Sigmoid colon (tissue), 7 donors: ENCODE results near the gene ALDOB. TPM values are rescaled to one million over a fixed set of nuclear protein-coding genes. Genes with fewer than 3 reads are reported as not detected.

ENCODE experiments used
- DNase-seq: peaks from one replicate; pipeline ENCODE4 v3.0.0-alpha.2; 2019
- H3K27ac ChIP-seq, 4 donors: fragments of 200-600 bp; sonication (generic); one replicate each; pipeline ENCODE4 v1.5.1; 2016 to 2019; ENCODE audit warnings: mild to moderate bottlenecking in 1 of 4
- H3K27me3 ChIP-seq, 3 donors: fragments of 200-600 bp; sonication (generic); one replicate each; pipeline ENCODE4 v1.5.1; 2019; ENCODE audit warnings: mild to moderate bottlenecking in 1 of 3
- H3K36me3 ChIP-seq, 4 donors: fragments of 200-600 bp; sonication (generic); one replicate each; pipeline ENCODE4 v1.5.1; 2016 to 2019
- H3K4me1 ChIP-seq, 4 donors: fragments of 200-600 bp; sonication (generic); one replicate each; pipeline ENCODE4 v1.5.1; 2017 to 2019
- H3K4me3 ChIP-seq, 4 donors: fragments of 200-600 bp; sonication (generic); one replicate each; pipeline ENCODE4 v1.5.1; 2017 to 2019; ENCODE audit warnings: mild to moderate bottlenecking in 2 of 4, moderate library complexity in 1 of 4
- H3K9me3 ChIP-seq, 4 donors: fragments of 200-600 bp in 3 of 4; sonication (generic) in 3 of 4; one replicate each; pipeline versions ENCODE4 v1.5.1 to v1.6.1; 2013 to 2019
- CTCF ChIP-seq, 4 experiments: fragments of 450-650 bp in 3 of 4; fragments of 200-600 bp in 1 of 4; IDR thresholded peaks; one replicate each; pipeline ENCODE4 v1.5.1; 2016 to 2019; ENCODE audit warnings: antibody characterized with exemption in 4 of 4, mild to moderate bottlenecking in 3 of 4, moderate library complexity in 2 of 4
- EP300 ChIP-seq, 4 donors: sonication (generic); formaldehyde crosslinking; IDR thresholded peaks; one replicate each; pipeline ENCODE4 v1.6.1; 2017; ENCODE audit warnings: antibody characterized with exemption in 4 of 4
- POLR2A ChIP-seq, 2 donors: fragments of 450-650 bp; IDR thresholded peaks; one replicate each; pipeline ENCODE4 v1.6.1; 2016; ENCODE audit warnings: antibody characterized with exemption in 2 of 2, mild to moderate bottlenecking in 2 of 2, moderate library complexity in 2 of 2
- POLR2AphosphoS5 ChIP-seq, 4 donors: sonication (generic); formaldehyde crosslinking; IDR thresholded peaks; one replicate each; pipeline ENCODE4 v1.6.1; 2017; ENCODE audit warnings: antibody characterized with exemption in 4 of 4
- WGBS, 2 donors: extraction: QIAGEN DNeasy Blood & Tissue Kit; methylation state at CpG; one replicate each; pipeline ENCODE4 v1.1.7; 2013; 5-methylcytosine and 5-hydroxymethylcytosine counted together
- intact Hi-C: fragments of 100-400 bp; cut with DNase I; formaldehyde crosslinking; loops from one replicate; pipeline ENCODE4 v1.15.1; 2023
- polyA plus RNA-seq, 3 donors: library from polyadenylated mRNA; stranded (reverse); fragments of 200-250 nt; gene quantifications; one replicate each; pipeline ENCODE4 v1.2.3, GENCODE V29; 2013
- small RNA-seq, 3 donors: library from RNA; depleted of rRNA; stranded (forward); fragments of <200 nt; gene quantifications; one replicate each; pipeline ENCODE3, GENCODE V24; 2016
- total RNA-seq, 4 donors: library from RNA; depleted of rRNA; stranded (reverse); fragments of >200 nt; gene quantifications; one replicate each; pipeline ENCODE4 v1.1.0, GENCODE V29; 2016
- donor health status: healthy with polysubstance abuse.
- donor health status: Bipolar disorder and iron deficiency.
- donor health status: healthy.

Gene ALDOB
- total and polyA plus RNA-seq, 7 donors = 0.82 to 40.5 (median 1.1) TPM; not detected in 2

DNA sequence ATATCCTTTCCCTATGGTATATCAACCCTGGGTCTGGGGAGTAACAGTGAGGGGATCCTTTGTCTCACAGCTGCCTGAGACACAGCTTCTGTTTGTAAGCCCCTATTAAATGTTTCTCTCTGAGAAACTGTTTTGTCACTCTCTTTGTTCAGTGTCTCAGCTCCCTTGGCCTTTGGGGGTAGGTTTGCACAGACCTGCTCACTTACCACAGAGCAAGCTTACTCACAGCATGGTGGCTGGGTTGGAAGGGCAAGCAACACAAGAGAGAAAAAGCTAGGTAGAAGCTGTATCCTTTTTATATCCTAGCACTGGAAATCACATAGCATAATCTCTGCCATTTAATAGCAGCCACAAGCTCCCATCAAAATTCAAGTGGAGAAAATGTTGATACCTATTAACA lies 55.3 kb downstream of the ALDOB start:
- H3K36me3 ChIP-seq = no peaks in the 10 kb centered on the region
- intact Hi-C loops = no loop called here
- no peak for DNase-seq

GRCh38 chr9:101376111-101376848 lies 59.3 kb downstream of the ALDOB start:
- Histone ChIP-seq H3K4me1 (no peaks in the 10 kb centered on the region), H3K9me3 (no peaks in the 10 kb centered on the region), H3K4me3 (no peak overlapping the region), H3K27ac (no peak overlapping the region), H3K27me3 (no peaks in the 10 kb centered on the region), H3K36me3 (no peaks in the 10 kb centered on the region)
- 89 to 91% methylated on average over 6 of the region's 6 CpGs for WGBS, 2 donors
- TF ChIP-seq EP300 (IDR thresholded peaks at IDR 0.05) = no peak
- no peak for TF ChIP-seq POLR2A (IDR thresholded peaks at IDR 0.05)
- TF ChIP-seq POLR2AphosphoS5 (IDR thresholded peaks at IDR 0.05) = no peak
- intact Hi-C loops = no loop called here
- DNase-seq = no peak

More for the DNA sequence above, 55.3 kb downstream of the ALDOB start:
- H3K4me3 ChIP-seq = no peak overlapping the region
- TF ChIP-seq CTCF (IDR thresholded peaks at IDR 0.05) (no peak), POLR2A (IDR thresholded peaks at IDR 0.05) (no peak), POLR2AphosphoS5 (IDR thresholded peaks at IDR 0.05) (no peak), EP300 (IDR thresholded peaks at IDR 0.05) (no peak)
- H3K9me3 ChIP-seq = no peaks in the 10 kb centered on the region
- no peaks in the 10 kb centered on the region for H3K4me1 ChIP-seq
- H3K27me3 ChIP-seq = no peaks in the 10 kb centered on the region
- H3K27ac ChIP-seq = no peak overlapping the region

DNA sequence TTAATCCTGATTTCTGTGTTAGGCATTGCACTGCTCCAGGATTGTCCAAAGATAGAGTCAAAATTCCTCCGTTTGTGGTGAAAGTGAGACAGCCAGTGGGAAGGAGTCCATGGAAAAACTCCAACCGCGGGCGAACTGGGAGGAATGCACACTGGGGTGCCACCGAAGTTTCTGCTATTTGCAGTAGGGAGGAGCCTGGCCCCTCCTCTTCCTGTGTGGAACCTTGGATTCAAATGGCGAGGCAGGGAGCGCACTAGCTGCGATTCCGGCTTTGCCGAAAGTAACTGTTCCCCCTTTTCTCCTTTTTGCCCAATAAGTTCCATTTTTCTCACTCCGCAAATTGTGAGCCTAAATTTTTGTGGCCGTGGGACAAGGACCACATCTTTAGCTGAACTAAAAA lies 60.0 kb downstream of the ALDOB start:
- Histone ChIP-seq H3K4me3 (no peak overlapping the region), H3K27me3 (no peaks in the 10 kb centered on the region), H3K4me1 (no peaks in the 10 kb centered on the region), H3K9me3 (no peaks in the 10 kb centered on the region), H3K36me3 (no peaks in the 10 kb centered on the region), H3K27ac (no peak overlapping the region)
- no peak for TF ChIP-seq CTCF (IDR thresholded peaks at IDR 0.05)
- no peak for TF ChIP-seq EP300 (IDR thresholded peaks at IDR 0.05)
- no peak for TF ChIP-seq POLR2A (IDR thresholded peaks at IDR 0.05)
- intact Hi-C loops = no loop called here
- DNase-seq = no peak
- WGBS, 2 donors = 93 to 96% methylated on average over 12 of the region's 12 CpGs

- 85 to 89% methylated on average over 2 of the region's 2 CpGs for WGBS, 2 donors
- Histone ChIP-seq H3K9me3 (no peaks in the 10 kb centered on the region), H3K27ac (no peak overlapping the region), H3K36me3 (no peaks in the 10 kb centered on the region), H3K27me3 (no peaks in the 10 kb centered on the region), H3K4me3 (no peak overlapping the region), H3K4me1 (no peaks in the 10 kb centered on the region)
- TF ChIP-seq EP300 (IDR thresholded peaks at IDR 0.05) = no peak
- no peak for TF ChIP-seq POLR2AphosphoS5 (IDR thresholded peaks at IDR 0.05)
- no peak for TF ChIP-seq POLR2A (IDR thresholded peaks at IDR 0.05)
- no peak for TF ChIP-seq CTCF (IDR thresholded peaks at IDR 0.05)
- intact Hi-C loops = no loop called here
- no peak for DNase-seq
Measured at GRCh38 chr9:101372327-101373118, 63.1 kb downstream of the ALDOB start.

DNA sequence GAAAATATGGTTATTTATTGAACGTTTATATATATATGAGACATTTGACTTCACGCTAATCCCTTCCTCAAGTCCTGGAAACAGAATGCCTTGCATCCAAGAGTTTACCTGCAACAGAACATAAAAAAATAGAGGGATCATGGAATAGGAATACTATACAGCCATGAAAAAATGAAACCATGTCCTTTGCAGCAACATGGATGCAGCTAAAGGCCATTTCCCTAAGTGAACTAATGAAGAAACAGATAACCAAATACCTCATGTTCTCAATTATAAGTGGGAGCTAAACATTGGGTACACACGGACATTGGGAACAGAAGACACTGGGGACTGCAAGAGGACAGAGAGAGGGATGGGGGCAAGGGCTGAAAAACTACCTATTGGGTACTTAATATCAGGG lies 63.8 kb downstream of the ALDOB start:
- Histone ChIP-seq H3K4me3 (no peak overlapping the region), H3K36me3 (no peaks in the 10 kb centered on the region), H3K27me3 (no peaks in the 10 kb centered on the region), H3K27ac (no peak overlapping the region), H3K4me1 (no peaks in the 10 kb centered on the region), H3K9me3 (no peaks in the 10 kb centered on the region)
- intact Hi-C loops = no loop called here
- no peak for TF ChIP-seq EP300 (IDR thresholded peaks at IDR 0.05)
- DNase-seq = no peak
- WGBS, 2 donors = 95 to 96% methylated on average over 3 of the region's 3 CpGs

Small RNA genes within 50 kb of the gene (small RNA-seq; reads per million reads assigned to genes)
- 0 reads per million in 3 donors for gene AL353621.2

Other genes with a start within 250 kb of the ALDOB start
- not detected for gene BAAT, start 50.8 kb downstream of the ALDOB start, total RNA-seq
- gene BAAT, start 50.8 kb downstream of the ALDOB start, polyA plus RNA-seq = under 1 TPM in 1 of 3 donors, not detected in 2; 0.60 TPM
- 10 to 100 TPM; 10.0 to 15.3 (median 12.3) TPM for gene MRPL50, start 37.2 kb downstream of the ALDOB start, total RNA-seq
- 1 to 10 TPM; 5.4 to 9.0 (median 9.0) TPM for gene MRPL50, start 37.2 kb downstream of the ALDOB start, polyA plus RNA-seq
- 10 to 100 TPM; 21.2 to 26.0 (median 24.1) TPM for gene ZNF189, start 36.9 kb downstream of the ALDOB start, total RNA-seq
- gene ZNF189, start 36.9 kb downstream of the ALDOB start, polyA plus RNA-seq = 1 to 10 TPM; 5.3 to 7.2 (median 6.9) TPM
- gene RNF20, start 98.1 kb upstream of the ALDOB start, total RNA-seq = 10 to 100 TPM; 27.2 to 47.1 (median 27.6) TPM
- gene RNF20, start 98.1 kb upstream of the ALDOB start, polyA plus RNA-seq = 10 to 100 TPM in 2 of 3 donors, 1 to 10 TPM in 1; 8.4 to 18.1 (median 11.8) TPM
- gene PPP3R2, start 159.2 kb upstream of the ALDOB start, total RNA-seq = not detected
- gene PPP3R2, start 159.2 kb upstream of the ALDOB start, polyA plus RNA-seq = under 1 TPM in 1 of 3 donors, not detected in 2; 0.01 TPM